GM23338 (cell line): ENCODE results near the gene FGF9. TPM values are rescaled to one million over a fixed set of nuclear protein-coding genes. Genes with fewer than 3 reads are reported as not detected.

Experiments
- ATAC-seq: fragments of 200-7000 bp; cut with Tn5 transposase; 3 replicates; pipeline ENCODE4 v1.9.1; 2020
- DNase-seq: peaks from one replicate; pipeline ENCODE4 v3.0.0-alpha.2; 2015; ENCODE audit warnings: low spot score
- H2AFZ ChIP-seq: fragments of 200-600 bp; sonication (generic); 2 replicates; pipeline ENCODE4 v1.8.0; 2016; ENCODE audit warnings: antibody characterized with exemption, mild to moderate bottlenecking, moderate library complexity
- H3F3A ChIP-seq: fragments of 200-600 bp; sonication (generic); replicated peaks from 2 replicates; pipeline ENCODE4 v1.8.0; 2017; ENCODE audit warnings: antibody characterized with exemption, mixed run types, low read depth
- H3K27ac ChIP-seq: fragments of 200-600 bp; sonication (generic); 2 replicates; pipeline ENCODE4 v1.6.1; 2016; ENCODE audit warnings: low read depth
- H3K27me3 ChIP-seq: fragments of 200-600 bp; sonication (generic); 2 replicates; pipeline ENCODE4 v1.8.0; 2016; ENCODE audit warnings: mild to moderate bottlenecking, mixed run types, moderate library complexity; ENCODE audit not compliant: insufficient read depth
- H3K36me3 ChIP-seq: fragments of 200-600 bp; sonication (generic); 2 replicates; pipeline ENCODE4 v1.8.0; 2016; ENCODE audit warnings: mild to moderate bottlenecking; ENCODE audit not compliant: insufficient read depth
- H3K4me1 ChIP-seq: fragments of 200-600 bp; sonication (generic); 2 replicates; pipeline ENCODE4 v1.8.0; 2016; ENCODE audit warnings: mild to moderate bottlenecking, moderate library complexity; ENCODE audit not compliant: insufficient read depth
- H3K4me2 ChIP-seq: fragments of 200-600 bp; sonication (generic); 2 replicates; pipeline ENCODE4 v1.7.1; 2017; ENCODE audit warnings: mixed run types
- H3K4me3 ChIP-seq: fragments of 200-600 bp; sonication (generic); 2 replicates; pipeline ENCODE4 v1.6.1; 2016; ENCODE audit warnings: mixed run types
- H3K79me2 ChIP-seq: fragments of 200-600 bp; sonication (generic); replicated peaks from 2 replicates; pipeline ENCODE4 v1.8.0; 2017; ENCODE audit warnings: mild to moderate bottlenecking; ENCODE audit not compliant: insufficient read depth
- H3K9me2 ChIP-seq: fragments of 200-600 bp; sonication (generic); 2 replicates; pipeline ENCODE4 v1.8.0; 2017; ENCODE audit not compliant: insufficient read depth
- H4K20me1 ChIP-seq: fragments of 200-600 bp; sonication (generic); replicated peaks from 2 replicates; pipeline ENCODE4 v1.8.0; 2017; ENCODE audit warnings: mild to moderate bottlenecking; ENCODE audit not compliant: insufficient read depth
- H3K27ac Mint-ChIP-seq: 2 replicates; pipeline ENCODE4 v1.8.0; 2020; ENCODE audit warnings: inconsistent platforms, mild to moderate bottlenecking, moderate library complexity, mixed read lengths
- H3K27me3 Mint-ChIP-seq: 3 replicates; pipeline ENCODE4 v1.8.0; 2022; ENCODE audit warnings: low read depth, mild to moderate bottlenecking, moderate library complexity, mixed read lengths, inconsistent platforms; ENCODE audit not compliant: insufficient read depth, poor library complexity
- H3K36me3 Mint-ChIP-seq: 3 replicates; pipeline ENCODE4 v1.8.0; 2021; ENCODE audit warnings: low read depth, mild to moderate bottlenecking, inconsistent platforms, moderate library complexity, mixed read lengths
- H3K4me1 Mint-ChIP-seq: 3 replicates; pipeline ENCODE4 v1.8.0; 2020; ENCODE audit warnings: mild to moderate bottlenecking, inconsistent platforms, mixed read lengths
- H3K4me3 Mint-ChIP-seq: 3 replicates; pipeline ENCODE4 v1.8.0; 2021; ENCODE audit warnings: moderate library complexity, mild to moderate bottlenecking, inconsistent platforms, mixed read lengths
- H3K9me3 Mint-ChIP-seq: 3 replicates; pipeline ENCODE4 v1.8.0; 2020; ENCODE audit warnings: moderate library complexity, mild to moderate bottlenecking, inconsistent platforms, mixed read lengths
- CREB1 ChIP-seq: fragments of 250-450 bp; sonication (Bioruptor Pico); IDR thresholded peaks from 2 replicates; pipeline ENCODE4 v1.5.0; 2020; ENCODE audit warnings: low read depth, mild to moderate bottlenecking, moderate library complexity
- NANOG ChIP-seq: IDR thresholded peaks from 2 replicates; pipeline ENCODE4 v1.6.1; 2016; ENCODE audit warnings: antibody characterized with exemption, borderline replicate concordance
- STAT1 ChIP-seq: IDR thresholded peaks from one replicate; pipeline ENCODE4 v1.6.1; 2016; ENCODE audit warnings: antibody characterized with exemption; ENCODE audit not compliant: unreplicated experiment
- ZNF331 ChIP-seq: fragments of 250-450 bp; sonication (Bioruptor Pico); IDR thresholded peaks from 2 replicates; pipeline ENCODE4 v1.5.0; 2020; ENCODE audit warnings: low read depth, mild to moderate bottlenecking, moderate library complexity
- polyA plus RNA-seq: library from polyadenylated mRNA; unstranded; fragments of >200 nt; fragmentation: Nextera tagmentation; extraction: Ambion mirVana; gene quantifications from 2 replicates; pipeline ENCODE4 v1.2.1, GENCODE V29; 2016
- total RNA-seq: library from RNA; depleted of rRNA; stranded (reverse); fragments of >200 nt; shearing (Covaris generic); gene quantifications from 2 replicates; pipeline ENCODE4 v1.2.3, GENCODE V29; 2014; rRNA removed

Gene FGF9
- total and polyA plus RNA-seq, 2 experiments from 2014 or later: 0.27 TPM; not detected in 1

GRCh38 chr13:21753117-21753729 lies 82.3 kb downstream of the FGF9 start:
- Mint-ChIP-seq H3K27me3 (peaks cover 2% of the 10 kb centered on the region), H3K9me3 (no peaks in the 10 kb centered on the region), H3K27ac (no peak overlapping the region), H3K36me3 (no peaks in the 10 kb centered on the region), H3K4me1 (peaks cover 15% of the 10 kb centered on the region), H3K4me3 (no peak overlapping the region)
- no peak for DNase-seq
- H4K20me1 ChIP-seq: no peaks in the 10 kb centered on the region
- H3K27ac ChIP-seq: no peak overlapping the region
- H3K4me3 ChIP-seq: no peak overlapping the region
- H2AFZ ChIP-seq: no peak overlapping the region
- H3K36me3 ChIP-seq: no peaks in the 10 kb centered on the region
- no peak overlapping the region for H3K4me2 ChIP-seq
- no peak for TF ChIP-seq STAT1
- no peak for TF ChIP-seq NANOG
- TF ChIP-seq ZNF331 (CRISPR knock-in tag): no peak
- TF ChIP-seq CREB1 (CRISPR knock-in tag): no peak
- H3K79me2 ChIP-seq: no peaks in the 10 kb centered on the region
- H3F3A ChIP-seq: 0 out of 2 replicates have a peak, but pooled peaks cover 3% of the 10 kb centered on the region
- peaks cover 10% of the 10 kb centered on the region; the same call in 1 of the 2 replicates for H3K4me1 ChIP-seq
- H3K9me2 ChIP-seq: no peaks in the 10 kb centered on the region
- no peaks in the 10 kb centered on the region for H3K27me3 ChIP-seq
- no peak for ATAC-seq

Other genes starting within 250 kb of the FGF9 start
- 119 and 129 TPM in 2 replicates for gene ZDHHC20, start 211.8 kb upstream of the FGF9 start, total RNA-seq
- gene ZDHHC20, start 211.8 kb upstream of the FGF9 start, polyA plus RNA-seq: 37.7 and 41.1 TPM in 2 replicates
- gene MICU2, start 66.9 kb upstream of the FGF9 start, total RNA-seq: 122 and 125 TPM in 2 replicates
- 45.5 and 51.0 TPM in 2 replicates for gene MICU2, start 66.9 kb upstream of the FGF9 start, polyA plus RNA-seq